ENCODE data around the gene VCAM1.
"Not testable (repeated sequence)": the region's sequence is repeated elsewhere in the genome, so short reads cannot be mapped to it uniquely, and the experiment has no call there.

The VCAM1 gene

DNA sequence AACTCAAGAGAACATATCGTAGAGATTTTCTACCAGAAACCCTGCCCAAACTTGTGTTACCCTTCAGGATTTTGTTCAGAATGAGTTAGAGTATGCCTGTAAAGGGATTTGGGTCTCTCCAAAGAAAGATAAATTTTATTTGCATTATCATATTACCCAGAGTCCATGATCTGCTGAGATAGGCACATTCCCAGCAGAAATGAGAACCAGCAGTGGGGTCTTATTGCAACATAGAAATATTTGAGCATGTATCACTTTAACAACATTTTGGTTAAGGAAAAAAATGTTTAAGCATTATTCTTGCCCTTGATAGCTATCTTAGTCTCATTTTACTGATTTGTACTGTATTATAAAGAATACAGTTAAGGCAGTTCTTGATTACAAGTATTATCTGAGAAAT lies 10.6 kb downstream of the VCAM1 start:
- ATAC-seq: no peak

DNA sequence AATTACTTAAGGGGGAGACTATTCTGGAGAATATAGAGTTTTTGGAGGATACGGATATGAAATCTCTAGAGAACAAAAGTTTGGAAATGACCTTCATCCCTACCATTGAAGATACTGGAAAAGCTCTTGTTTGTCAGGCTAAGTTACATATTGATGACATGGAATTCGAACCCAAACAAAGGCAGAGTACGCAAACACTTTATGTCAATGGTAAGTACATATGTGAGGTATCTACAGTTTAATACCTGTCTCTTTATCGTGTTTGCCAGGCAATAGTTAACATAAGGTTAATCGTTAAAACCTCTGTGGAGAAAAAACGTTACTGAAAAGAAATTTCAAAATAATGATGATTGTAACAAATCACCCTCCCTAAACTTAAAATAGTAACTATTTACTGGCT lies 11.8 kb downstream of the VCAM1 start:
- no peak for ATAC-seq

DNA sequence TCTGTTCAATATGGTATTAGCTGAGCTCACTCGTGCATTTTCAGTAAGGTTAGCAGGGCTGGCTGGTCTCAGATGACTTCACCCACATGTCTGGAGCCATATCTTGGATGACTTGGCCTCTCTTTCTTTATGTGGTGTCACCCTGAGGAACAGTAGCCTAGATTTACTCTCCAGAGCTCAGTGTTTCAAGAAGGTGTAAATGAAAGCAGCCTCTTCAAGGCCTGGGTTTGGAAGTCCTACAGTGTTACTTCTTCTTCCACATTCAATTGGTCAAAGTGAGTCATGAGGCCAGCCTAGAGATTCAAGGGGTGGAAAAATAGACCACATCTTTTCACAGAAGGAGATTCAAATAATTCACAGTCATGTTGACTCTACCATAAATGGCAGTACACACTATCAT lies 12.2 kb downstream of the VCAM1 start:
- no peak for ATAC-seq

DNA sequence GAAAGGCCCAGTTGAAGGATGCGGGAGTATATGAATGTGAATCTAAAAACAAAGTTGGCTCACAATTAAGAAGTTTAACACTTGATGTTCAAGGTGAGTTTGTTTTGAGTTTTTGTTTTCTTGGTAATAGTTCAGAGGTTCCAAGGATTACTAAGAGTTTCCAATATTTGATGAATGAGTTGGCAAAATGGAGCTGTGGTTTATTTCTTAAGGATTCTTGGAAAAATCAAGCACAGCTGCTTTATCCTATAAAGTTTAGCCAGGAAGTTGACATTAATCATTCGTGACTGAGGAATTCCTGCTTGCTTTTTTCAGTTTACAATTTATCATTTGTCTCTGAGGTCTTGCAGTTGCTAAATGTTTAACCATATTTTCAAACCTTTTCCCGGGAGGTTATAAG lies 15.1 kb downstream of the VCAM1 start:
- no peak for ATAC-seq

DNA sequence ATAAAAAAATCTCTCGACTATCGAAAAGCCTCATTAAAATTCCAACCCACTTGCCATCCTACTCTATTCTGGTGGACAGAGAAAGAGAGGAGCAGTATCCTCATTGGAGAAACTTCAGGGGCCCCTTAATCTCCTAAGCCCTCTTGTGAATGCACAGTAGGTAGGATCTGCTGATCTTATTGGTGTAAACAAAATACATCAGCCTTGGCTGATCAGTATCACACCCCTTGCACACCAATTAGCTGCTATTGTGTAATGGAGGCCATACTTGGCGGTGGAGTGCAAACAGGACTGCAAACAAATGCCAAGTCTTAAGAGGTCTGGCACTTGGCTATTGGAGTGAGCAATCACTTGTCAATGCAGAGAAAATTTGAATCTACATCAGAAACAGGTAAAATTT lies 15.7 kb downstream of the VCAM1 start:
- no peak for ATAC-seq

DNA sequence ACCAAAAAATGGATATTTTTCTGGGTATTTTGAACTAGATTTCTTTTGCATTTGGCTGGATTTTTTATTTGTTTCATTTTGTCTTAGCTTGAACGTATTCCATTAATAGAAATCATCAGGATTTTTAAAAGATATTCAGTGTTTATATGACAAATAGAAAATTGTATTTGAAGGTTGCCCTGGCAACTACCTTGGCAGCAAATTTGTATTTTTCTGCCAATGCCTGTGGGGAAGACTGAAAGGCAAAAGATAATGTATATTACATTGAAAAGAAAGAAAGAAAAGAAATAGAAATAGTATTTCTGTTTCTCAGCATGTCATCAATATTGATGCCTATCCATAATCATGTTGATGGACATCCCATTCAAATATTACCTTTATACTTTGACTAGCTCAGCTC lies 16.8 kb downstream of the VCAM1 start:
- ATAC-seq: no peak

DNA sequence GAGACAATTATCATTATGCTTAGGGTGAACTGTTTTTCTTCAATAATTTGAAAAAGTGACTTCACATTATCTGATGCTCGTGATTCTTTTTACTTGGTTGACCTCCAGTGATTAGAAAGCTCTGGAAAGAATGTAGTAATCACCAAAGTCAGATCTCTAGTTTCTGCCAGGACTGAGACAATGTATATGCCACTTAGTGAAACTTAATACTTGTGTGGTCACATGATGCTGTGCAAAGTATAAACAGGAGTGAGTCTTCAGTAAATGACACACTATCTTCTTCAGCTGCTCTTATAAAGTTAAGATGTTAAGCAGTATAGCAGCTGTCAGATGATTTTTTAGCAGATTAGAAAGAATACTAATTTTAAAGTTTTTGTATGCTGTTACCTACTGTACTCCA lies 17.2 kb downstream of the VCAM1 start:
- ATAC-seq: no peak

DNA sequence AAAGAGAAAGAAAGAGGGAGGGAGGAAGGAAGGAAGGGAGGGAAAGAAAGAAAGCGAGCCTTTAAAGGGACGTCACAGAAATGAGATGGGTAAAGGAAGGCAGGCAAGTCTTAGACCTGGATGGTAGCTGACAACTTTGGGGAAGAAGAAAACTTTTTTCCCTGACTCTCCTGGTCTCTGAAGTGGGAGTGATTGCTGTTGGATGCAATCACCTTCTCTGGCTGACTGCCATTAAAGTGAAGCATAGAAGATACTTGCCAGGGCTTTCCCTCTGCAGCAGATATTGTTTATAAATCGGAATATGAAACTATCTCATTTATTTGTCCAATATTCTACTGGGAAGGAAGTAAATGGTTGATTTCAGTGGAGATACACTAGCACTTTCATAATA lies 27.0 kb downstream of the VCAM1 start:
- ATAC-seq: no peak

DNA sequence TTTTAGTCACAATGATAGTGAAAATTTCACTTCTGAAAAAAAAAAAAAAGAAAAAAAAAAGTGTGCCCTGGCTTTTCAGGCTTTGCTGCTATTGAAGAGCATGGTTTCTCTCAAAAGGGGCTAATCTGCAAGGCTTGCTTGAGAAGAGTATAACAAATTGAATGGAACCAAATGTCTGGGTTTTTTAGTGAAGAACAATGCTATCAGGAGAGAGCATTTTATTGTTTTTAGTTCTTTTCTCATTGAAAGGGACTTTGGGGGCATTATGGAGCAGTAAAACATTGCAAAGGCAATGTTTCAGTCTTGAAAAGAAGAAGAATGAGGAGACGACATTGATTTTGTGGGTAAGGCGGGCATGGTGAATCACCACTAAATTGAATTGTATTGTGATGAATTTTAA lies 28.2 kb downstream of the VCAM1 start:
- no peak for ATAC-seq

DNA sequence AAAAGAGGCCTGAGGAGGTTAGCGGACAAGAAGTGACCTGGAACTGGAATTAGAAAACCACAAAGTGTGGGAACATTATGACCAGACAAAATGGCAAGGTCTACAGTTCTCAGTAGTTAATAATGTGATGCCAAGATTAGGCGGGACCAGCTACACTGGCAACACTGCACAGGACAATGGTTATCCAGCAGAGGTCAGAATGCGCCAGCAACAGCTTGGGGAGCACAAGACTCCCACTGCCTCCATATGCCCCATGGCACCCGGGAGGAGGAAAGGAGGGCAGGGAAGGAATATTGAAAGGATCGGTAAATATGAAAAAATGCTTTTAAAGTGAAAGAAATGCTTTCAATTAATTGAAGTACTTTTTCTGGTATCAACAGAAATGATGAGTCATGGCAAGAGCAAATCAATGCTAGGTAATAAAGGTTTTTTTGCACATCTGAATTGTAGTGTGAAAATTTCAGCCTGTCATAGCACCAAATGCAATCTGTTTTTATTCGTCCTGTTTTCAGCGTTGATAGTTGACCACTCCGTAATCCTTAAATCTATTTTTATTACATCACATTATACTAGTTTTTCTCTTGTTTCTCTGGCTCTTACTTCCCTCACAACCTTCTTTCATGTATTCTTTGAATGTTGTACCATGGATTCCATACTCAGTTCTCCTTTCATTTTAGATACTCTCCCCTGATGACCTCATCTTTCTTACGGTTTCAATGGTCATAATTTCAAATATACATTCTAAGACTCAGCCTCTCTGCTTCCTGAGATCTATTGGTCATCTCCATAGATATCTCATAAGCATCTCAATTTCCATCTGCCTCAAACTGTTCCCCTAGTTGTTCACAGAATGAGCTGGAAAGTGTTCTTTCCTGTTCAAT lies 30.7 kb downstream of the VCAM1 start:
- no peak for ATAC-seq

DNA sequence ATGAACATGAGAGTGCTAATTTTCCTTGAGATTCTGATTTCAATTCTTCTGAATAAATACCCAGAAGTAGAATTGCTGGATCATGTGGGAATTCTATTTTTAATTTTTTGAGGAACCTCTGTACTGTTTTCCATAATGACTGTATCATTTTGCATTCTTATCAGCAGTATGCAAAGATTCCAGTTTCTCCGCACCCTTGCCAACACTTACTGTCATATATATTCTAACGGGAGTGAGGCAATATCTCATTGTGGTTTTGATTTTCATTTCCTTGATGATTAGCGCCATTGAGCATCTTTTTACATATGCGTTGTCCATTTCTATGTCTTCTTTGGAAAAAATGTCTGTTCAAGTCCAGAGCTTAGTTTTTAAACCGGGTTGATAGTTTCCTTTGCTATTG lies 33.2 kb downstream of the VCAM1 start:
- ATAC-seq: no peak

DNA sequence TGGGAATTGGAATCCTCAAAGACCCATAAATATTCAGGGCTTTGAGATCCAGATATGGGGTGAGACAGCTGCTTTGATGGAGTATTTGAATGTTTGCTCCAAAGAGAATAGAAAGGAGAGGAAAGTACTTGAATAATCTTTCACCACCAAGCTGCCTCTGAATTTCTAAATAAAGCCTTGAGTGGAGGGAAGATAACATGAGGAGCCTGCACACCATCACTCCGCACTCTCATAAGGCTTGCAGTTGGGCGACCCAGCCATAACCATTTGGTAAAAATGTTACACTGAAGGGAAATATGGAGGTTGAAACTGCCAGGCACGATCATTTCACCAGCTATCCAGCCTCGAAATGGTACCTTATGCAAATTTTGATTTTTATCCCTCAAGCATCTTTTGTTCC lies 38.4 kb downstream of the VCAM1 start:
- no peak for ATAC-seq

DNA sequence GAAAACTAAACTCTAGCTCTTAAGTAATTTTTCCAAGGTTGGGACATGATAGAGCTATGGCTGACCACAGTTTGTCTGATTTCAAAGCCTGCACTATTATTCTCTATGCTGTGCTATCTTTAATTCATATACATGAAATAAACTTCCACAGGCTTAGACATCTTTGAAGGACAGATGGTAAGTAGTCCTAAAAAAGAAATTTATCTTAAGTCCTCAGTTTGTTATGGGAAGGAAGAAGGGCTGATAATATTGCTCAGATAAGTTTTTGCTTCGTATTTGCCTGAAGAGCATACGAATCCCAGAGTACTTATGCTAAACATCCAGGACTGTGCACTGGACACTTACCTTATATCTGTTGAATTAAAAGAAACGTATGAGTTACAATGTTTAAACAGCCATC lies 39.6 kb downstream of the VCAM1 start:
- ATAC-seq: no peak

DNA sequence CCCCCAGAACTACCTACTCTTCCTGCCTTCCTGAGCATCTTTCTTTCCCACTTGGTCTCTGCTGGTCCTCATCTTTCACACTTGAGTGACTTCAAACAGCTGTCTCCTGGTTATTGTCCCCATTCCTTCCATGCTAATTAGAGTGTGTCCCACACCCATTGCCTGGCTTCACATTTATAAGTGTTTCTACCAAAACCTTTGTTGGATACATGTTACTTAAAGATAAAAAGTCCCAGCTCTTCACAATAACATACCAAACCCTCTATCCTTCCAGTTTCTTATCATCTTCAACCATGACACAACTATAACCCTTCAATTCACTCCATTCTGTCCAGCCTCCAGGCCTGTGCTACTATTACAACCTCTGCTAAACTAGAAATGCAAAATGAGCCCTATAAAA lies 41.0 kb downstream of the VCAM1 start:
- ATAC-seq: no peak

DNA sequence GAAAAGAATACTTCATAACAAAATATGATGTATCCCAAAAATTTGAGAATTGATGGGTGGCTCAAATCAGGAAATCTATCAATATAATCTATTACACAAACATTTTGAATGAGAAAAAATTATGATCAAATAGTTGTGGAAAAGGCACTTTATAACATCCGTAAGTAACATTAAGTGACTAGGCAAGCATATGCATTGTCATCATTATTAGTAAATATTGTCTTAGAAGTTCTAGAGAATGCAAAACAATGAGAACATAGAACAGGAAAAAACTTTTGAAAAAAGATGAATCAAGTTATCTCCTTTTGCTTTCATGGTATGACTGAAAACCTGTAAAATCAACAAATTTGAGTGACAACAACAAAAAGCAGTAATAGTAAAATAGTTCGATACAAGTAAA lies 42.9 kb downstream of the VCAM1 start:
- no peak for ATAC-seq

DNA sequence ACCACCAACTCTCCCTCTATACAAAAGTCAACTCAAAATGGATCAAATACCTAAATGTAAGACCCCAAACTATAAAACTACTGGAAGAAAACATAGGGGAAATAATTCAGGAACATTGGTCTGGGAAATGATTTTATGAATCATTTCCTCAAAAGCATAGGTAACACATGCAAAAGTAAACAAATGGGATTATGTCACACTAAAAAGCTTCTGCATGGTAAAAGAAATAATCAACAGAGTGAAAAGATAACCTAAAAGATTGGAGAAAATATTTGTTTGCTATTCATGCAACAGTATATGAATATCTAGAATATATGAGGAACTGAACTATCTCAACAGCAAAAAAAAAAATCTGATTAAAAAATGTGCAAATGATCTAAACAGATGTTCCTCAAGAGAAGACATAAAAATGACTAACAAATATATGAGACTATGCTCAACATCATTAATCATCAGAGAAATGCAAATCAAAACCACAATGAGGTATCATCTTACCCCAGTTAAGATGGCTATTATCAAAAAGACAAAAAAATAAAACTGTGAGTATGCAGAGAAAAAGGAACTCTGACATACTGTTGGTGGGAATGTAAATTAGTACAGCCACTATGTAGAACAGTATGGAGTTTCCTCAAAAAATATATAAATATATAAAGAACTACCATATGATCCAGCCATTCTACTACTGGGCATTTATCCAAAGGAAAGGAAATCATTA lies 47.8 kb downstream of the VCAM1 start:
- ATAC-seq: peak in 1 of 2 donors; percentile 28

DNA sequence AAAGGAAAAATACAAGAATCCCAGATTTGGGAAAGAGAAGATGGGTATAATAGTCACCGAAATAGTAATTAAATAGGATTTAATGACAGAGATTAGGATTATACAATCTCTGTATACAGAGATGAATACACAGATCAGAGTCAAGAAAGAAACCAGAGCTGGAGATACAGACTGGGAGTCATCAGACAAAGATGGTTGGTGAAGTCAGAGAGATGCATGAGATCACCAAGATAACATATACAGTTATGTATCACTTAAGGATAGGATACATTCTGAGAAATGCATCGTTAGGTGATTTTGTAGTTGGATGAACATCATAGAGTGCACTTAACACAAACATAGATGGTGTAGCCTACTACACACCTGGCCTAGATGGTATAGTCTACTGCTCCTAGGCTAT lies 49.8 kb downstream of the VCAM1 start:
- ATAC-seq: no peak

DNA sequence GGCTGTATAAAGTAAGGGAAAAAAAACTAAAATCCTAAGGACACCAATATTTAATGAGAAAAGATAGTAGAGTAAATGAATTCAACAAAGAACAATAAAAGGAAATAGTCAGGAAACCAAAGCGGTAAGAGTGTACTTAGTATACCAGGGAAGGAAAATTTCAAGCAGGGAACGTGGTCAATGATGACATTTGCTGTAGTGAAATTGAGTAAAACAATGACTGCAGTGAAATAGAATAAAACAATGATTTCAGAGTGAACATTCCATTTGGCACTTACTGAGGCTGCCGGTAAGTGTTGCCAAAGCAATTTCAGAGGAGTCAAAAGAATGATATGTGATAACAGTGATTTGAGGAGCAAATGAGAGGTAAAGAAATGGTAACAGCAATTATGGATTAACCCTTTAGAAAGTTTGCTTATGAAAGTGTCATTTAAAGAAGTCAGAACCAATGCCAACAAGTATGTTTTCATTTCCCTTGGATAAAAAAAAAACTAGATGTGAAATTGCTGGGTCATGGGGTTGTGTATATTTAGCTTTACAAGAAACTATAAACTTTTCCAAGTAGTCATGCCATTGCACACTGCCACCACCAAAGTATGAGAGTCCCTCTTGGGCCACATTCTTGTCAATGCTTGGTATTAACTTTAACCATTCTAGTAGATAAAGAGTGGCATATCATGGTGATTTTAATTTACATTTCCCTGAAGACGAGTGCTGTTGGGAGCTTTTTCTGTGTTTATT lies 50.5 kb downstream of the VCAM1 start:
- no peak for ATAC-seq

DNA sequence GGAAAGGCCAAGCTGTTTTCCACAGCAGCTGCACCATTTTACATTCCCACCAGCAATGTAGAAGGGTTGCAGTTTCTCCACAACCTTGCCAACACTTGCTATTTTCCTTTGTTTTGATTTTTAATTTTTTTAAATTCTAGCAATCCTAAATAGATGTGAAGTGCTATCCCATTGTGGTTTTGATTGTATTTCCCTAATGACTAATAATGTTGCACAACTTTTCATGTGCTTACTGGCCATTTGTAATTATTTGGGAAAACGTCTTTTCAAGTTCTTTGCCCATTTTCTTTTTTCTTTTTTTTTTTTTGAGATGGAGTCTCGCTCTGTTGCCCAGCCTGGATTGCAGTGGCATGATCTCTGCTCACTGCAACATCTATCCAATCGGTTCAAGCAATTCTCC lies 53.9 kb downstream of the VCAM1 start:
- ATAC-seq: no peak

DNA sequence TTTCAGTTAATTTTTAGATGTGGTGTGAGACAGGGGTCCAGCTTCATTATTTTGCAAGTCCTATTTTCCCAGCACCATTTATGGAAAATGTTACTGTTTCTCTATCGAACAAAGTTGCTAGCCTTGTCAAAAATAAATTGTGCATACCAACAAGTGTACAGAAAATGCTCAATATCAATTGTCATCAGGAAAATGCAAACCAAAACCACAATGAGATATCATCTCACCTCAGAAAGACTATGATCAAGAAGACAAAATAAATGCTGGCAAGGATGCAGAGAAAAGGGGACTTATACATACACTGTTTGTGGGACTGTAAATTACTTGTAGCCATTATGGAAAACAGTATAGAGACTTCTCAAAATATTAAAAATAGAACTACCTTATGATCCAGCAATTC lies 54.8 kb downstream of the VCAM1 start:
- ATAC-seq: no peak

DNA sequence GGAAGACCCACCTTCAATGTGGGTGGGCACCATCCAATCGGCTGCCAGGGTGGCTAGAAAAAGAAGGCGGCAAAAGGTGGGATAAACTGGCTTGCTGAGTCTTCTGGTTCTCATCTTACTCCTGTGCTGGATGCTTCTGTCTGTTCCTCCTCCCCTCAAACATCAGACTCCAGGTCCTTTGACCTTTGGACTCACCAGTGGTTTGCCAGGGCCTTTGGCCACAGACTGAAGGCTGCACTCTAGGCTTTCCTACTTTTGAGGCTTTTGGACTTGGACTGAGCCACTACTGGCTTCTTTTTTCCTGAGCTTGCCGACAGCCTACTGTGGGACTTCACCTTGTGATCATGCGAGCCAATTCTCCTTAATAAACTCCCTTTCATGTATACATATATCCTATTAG lies 55.9 kb downstream of the VCAM1 start:
- ATAC-seq: no peak

DNA sequence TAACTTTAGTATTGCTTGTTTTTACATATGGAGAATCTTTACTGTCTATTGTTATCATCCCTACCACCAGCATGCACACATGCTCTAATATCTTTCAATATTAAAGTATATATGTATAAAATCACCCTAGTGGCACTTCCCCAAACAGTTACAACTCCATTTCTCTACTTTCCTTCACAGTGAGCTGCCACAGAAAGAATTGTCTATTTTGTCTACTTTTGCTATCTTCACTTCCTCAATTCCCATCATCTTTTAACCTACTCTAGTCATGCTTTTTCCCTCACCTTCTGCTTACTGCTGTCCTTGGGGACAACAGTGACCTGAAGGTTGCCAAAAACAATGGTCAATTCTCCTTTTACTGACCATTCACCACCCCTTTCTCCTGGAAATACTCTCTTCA lies 59.2 kb downstream of the VCAM1 start:
- no peak for ATAC-seq

DNA sequence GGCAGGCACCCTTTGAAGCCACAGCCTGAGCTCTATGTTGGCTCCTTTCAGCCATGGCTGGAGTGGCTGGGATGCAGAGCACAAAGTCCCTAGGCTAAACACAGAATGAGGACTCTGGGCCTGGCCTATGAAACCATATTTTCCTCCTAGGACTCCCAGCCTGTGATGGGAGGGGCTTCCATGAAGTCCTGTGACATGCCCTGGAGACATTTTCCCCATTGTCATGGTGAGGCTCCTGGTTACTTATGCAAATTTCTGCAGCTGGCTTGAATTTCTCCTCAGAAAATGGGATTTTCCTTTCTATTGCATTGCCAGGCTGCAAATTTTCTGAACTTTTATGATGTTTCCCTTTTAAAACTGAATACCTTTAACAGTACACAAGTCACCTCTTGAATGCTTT lies 61.3 kb downstream of the VCAM1 start:
- no peak for ATAC-seq

DNA sequence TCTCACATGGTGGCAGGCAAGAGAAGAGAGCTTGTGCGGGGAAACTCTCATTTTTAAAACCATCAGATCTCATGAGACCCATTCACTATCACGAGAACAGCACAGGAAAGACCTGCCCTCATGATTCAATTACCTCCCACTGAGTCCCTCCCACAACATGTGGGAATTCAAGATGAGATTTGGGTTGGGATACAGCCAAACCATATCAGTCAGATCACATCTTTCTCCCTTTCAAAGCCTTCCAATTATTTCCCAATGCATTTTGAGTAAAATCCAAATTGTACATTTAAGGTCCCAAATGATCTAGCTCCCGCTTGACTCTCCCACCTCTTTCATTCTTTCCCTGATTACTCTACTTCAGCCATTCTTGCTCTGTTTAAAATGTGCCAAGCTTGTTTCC lies 62.2 kb downstream of the VCAM1 start:
- not testable (repeated sequence) for ATAC-seq

Measured in activated CD4-positive, CD25-positive, alpha-beta regulatory T cell treated with anti-CD3 and anti-CD28 coated beads, Interleukin-2, amount 50 U/mL, for 24 hours (primary cell).